Ectodermal cell (in vitro differentiated cells): ENCODE data around the gene KIAA1671.

ENCODE experiments used
- H3K27ac ChIP-seq: 2 replicates; pipeline ENCODE4 v1.7.0; 2013; ENCODE audit warnings: mild to moderate bottlenecking, low read depth, low read length; ENCODE audit not compliant: insufficient read depth, poor library complexity, severe bottlenecking
- H3K27me3 ChIP-seq: 2 replicates; pipeline ENCODE4 v1.7.0; 2013; ENCODE audit warnings: mild to moderate bottlenecking, low read length; ENCODE audit not compliant: insufficient read depth, control insufficient read depth, poor library complexity, severe bottlenecking
- H3K36me3 ChIP-seq: one replicate; pipeline ENCODE4 v1.7.0; 2013; ENCODE audit warnings: low read length; ENCODE audit not compliant: control insufficient read depth, insufficient read depth
- H3K4me1 ChIP-seq: one replicate; pipeline ENCODE4 v1.7.0; 2013; ENCODE audit warnings: low read length; ENCODE audit not compliant: control insufficient read depth, insufficient read depth
- H3K4me3 ChIP-seq: 2 replicates; pipeline ENCODE4 v1.7.0; 2013; ENCODE audit warnings: low read depth, low read length, control low read depth; ENCODE audit not compliant: insufficient read depth
- H3K9me3 ChIP-seq: 2 replicates; pipeline ENCODE4 v1.7.0; 2013; ENCODE audit warnings: mild to moderate bottlenecking, low read length, moderate library complexity; ENCODE audit not compliant: control insufficient read depth
- WGBS, 2 experiments: methylation state at CpG; one replicate each; pipeline ENCODE4 v1.1.7; 2013; ENCODE audit warnings: missing lambda C conversion rate in 2 of 2; 5-methylcytosine and 5-hydroxymethylcytosine counted together

The KIAA1671 gene

DNA sequence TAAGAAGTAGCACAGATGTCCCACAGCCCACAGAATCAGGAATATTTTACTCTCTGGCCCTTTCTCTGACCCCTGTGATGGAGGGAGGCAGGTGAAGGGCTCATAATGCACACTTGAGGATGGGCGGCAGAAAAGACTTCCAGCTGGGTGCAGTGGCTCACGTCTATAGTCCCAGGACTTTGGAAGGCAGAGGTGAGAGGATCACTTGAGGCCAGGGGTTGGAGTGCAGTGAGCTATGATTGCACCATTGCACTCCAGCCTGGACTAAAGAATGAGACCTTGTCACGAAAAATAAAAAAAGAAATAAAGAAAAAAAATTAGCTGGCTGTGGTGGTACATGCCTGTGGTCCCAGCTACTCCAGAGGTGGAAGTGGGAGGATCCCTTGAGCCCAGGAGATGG is 233.6 kb downstream of the KIAA1671 start:
- Histone ChIP-seq H3K4me3 (no peak overlapping the region), H3K36me3 (peaks cover 5% of the 10 kb centered on the region), H3K27me3 (no peaks in the 10 kb centered on the region), H3K27ac (no peak overlapping the region), H3K9me3 (no peaks in the 10 kb centered on the region), H3K4me1 (no peaks in the 10 kb centered on the region)
- WGBS, 2 experiments, result 91 to 92% methylated on average over 3 of the region's 3 CpGs

DNA sequence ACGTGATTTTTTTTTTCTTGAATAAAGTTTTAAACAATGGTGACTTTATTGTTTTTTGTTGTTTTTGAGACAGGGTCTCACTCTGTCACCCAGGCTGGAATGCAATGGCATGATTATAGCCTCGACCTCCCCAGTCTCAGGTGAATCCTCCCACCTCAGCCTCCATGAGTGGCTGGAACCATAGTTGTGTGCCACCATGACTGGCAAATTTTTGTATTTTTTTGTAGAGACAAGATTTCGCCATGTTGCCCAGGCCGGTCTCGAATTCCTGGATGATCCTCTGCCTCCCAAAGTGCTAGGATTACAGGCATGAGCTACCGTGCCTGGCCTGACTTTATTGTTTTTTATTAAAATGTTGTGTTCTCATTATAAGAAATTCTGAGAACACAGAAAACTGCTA is 235.0 kb downstream of the KIAA1671 start:
- Histone ChIP-seq H3K27ac (no peak overlapping the region), H3K4me1 (no peaks in the 10 kb centered on the region), H3K36me3 (peaks cover 5% of the 10 kb centered on the region)

GRCh38 chr22:25192406-25192805 is 239.9 kb downstream of the KIAA1671 start:
- Histone ChIP-seq H3K9me3 (no peaks in the 10 kb centered on the region), H3K4me3 (no peak overlapping the region), H3K36me3 (peaks cover 5% of the 10 kb centered on the region), H3K27ac (no peak overlapping the region), H3K4me1 (no peaks in the 10 kb centered on the region), H3K27me3 (no peaks in the 10 kb centered on the region)
- WGBS, 2 experiments, result 90 to 92% methylated on average over 11 to 12 of the region's 12 CpGs

More for the DNA sequence above, 235.0 kb downstream of the KIAA1671 start:
- Histone ChIP-seq H3K9me3 (no peaks in the 10 kb centered on the region), H3K4me3 (no peak overlapping the region), H3K27me3 (no peaks in the 10 kb centered on the region)
- 88 to 95% methylated on average over 6 of the region's 6 CpGs for WGBS, 2 experiments

- Histone ChIP-seq H3K9me3 (no peaks in the 10 kb centered on the region), H3K27me3 (no peaks in the 10 kb centered on the region), H3K4me1 (no peaks in the 10 kb centered on the region), H3K36me3 (peaks cover 5% of the 10 kb centered on the region), H3K4me3 (no peak overlapping the region), H3K27ac (no peak overlapping the region)
- 44 to 48% methylated on average over 4 of the region's 4 CpGs for WGBS, 2 experiments
Observed at GRCh38 chr22:25193130-25193529, 240.6 kb downstream of the KIAA1671 start.

DNA sequence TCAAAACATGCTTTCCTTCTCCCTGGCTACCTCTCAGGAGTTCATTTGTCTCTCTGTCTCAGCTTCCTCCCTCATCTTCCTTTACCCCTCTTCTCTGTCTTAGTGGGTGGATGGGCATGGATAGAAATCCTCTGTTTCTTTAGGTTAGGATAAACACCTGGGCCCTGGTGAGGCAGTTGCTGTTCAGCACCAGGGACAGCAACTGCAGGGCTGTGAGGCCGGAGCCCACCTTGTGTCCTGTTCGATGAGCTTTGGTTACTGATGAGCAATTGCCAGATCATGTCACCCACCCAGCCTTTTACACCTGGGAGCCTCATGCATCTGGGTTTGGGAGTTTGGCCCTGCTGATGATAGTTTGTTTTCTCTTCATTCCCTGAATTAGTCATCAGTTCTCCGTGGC is 241.0 kb downstream of the KIAA1671 start:
- H3K27me3 ChIP-seq, result no peaks in the 10 kb centered on the region
- H3K9me3 ChIP-seq, result no peaks in the 10 kb centered on the region
- no peak overlapping the region for H3K4me3 ChIP-seq
- H3K36me3 ChIP-seq, result peaks cover 5% of the 10 kb centered on the region
- 63 to 78% methylated on average over 3 of the region's 3 CpGs for WGBS, 2 experiments
- H3K27ac ChIP-seq, result no peak overlapping the region
- no peaks in the 10 kb centered on the region for H3K4me1 ChIP-seq

GRCh38 chr22:25196326-25196725 is 243.8 kb downstream of the KIAA1671 start:
- no peaks in the 10 kb centered on the region for H3K36me3 ChIP-seq
- H3K27ac ChIP-seq, result no peak overlapping the region
- no peaks in the 10 kb centered on the region for H3K9me3 ChIP-seq
- H3K4me1 ChIP-seq, result peaks cover 7% of the 10 kb centered on the region
- 92 to 93% methylated on average over 5 of the region's 5 CpGs for WGBS, 2 experiments
- H3K4me3 ChIP-seq, result no peak overlapping the region
- H3K27me3 ChIP-seq, result no peaks in the 10 kb centered on the region

DNA sequence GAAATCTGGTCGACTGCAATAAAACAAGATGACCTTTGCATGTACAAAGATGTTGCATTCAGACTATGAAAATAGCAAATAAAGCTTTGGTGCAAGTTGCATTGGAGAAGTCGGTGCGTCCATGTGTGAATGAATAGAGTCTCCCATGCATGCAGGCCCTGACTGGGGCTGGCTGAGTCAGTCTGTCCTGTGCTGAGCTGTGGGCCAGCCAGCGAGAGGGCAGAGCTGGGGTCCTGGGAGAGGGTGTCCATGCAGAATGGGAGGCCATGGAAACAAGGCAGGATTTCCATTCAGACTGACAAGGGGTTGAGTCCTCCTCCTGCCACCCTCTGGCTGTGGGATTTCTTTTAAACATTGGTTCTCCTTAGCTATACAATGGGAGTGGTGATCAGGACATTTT is 244.8 kb downstream of the KIAA1671 start:
- Histone ChIP-seq H3K4me1 (peaks cover 7% of the 10 kb centered on the region), H3K27me3 (no peaks in the 10 kb centered on the region), H3K4me3 (no peak overlapping the region), H3K27ac (no peak overlapping the region), H3K36me3 (no peaks in the 10 kb centered on the region), H3K9me3 (no peaks in the 10 kb centered on the region)
- WGBS, 2 experiments, result 90 to 93% methylated on average over 4 of the region's 4 CpGs

GRCh38 chr22:25199731-25200520 is 247.4 kb downstream of the KIAA1671 start, which contains the start of gene CRYBB3:
CRYBB3 (plus strand) TSS chr22:25199858; CDS start chr22:25201397, 1,539 bp downstream.
- WGBS, 2 experiments, result 83 to 87% methylated on average over 17 of the region's 17 CpGs
- Histone ChIP-seq H3K4me1 (peaks cover 7% of the 10 kb centered on the region), H3K9me3 (no peaks in the 10 kb centered on the region), H3K27ac (no peak within 1 kb of the TSS), H3K27me3 (no peaks in the 10 kb centered on the region), H3K4me3 (no peak within 1 kb of the TSS), H3K36me3 (no peaks in the 10 kb centered on the region)

GRCh38 chr22:25200967-25201366 is 248.5 kb downstream of the KIAA1671 start:
- Histone ChIP-seq H3K27me3 (no peaks in the 10 kb centered on the region), H3K27ac (no peak overlapping the region), H3K36me3 (no peaks in the 10 kb centered on the region), H3K4me3 (no peak overlapping the region), H3K9me3 (no peaks in the 10 kb centered on the region), H3K4me1 (peaks cover 7% of the 10 kb centered on the region)
- 91 to 93% methylated on average over 7 of the region's 7 CpGs for WGBS, 2 experiments

- Histone ChIP-seq H3K27me3 (no peaks in the 10 kb centered on the region), H3K4me1 (peaks cover 7% of the 10 kb centered on the region)
Observed at GRCh38 chr22:25201557-25202273, 249.2 kb downstream of the KIAA1671 start.

More at GRCh38 chr22:25201557-25202273, 249.2 kb downstream of the KIAA1671 start:
- no peaks in the 10 kb centered on the region for H3K36me3 ChIP-seq
- H3K4me3 ChIP-seq, result no peak overlapping the region
- 77 to 81% methylated on average over 10 of the region's 10 CpGs for WGBS, 2 experiments
- H3K9me3 ChIP-seq, result no peaks in the 10 kb centered on the region
- no peak overlapping the region for H3K27ac ChIP-seq
